Neural progenitor cell (in vitro differentiated cells): Measurements from ENCODE around the gene NUMB. TPM values are rescaled to one million over a fixed set of nuclear protein-coding genes. Genes with fewer than 3 reads are reported as not detected.
"Not testable (repeated sequence)": the region's sequence is repeated elsewhere in the genome, so short reads cannot be mapped to it uniquely, and the experiment has no call there.

Experiments used
- DNase-seq: peaks from one replicate; pipeline ENCODE4 v3.0.0-alpha.2; 2016; ENCODE audit warnings: low spot score
- H2AFZ ChIP-seq: fragments of 200-600 bp; sonication (generic); replicated peaks from 2 replicates; pipeline ENCODE4 v1.6.1; 2016; ENCODE audit warnings: antibody characterized with exemption
- H3F3A ChIP-seq: fragments of 200-600 bp; sonication (generic); 2 replicates; pipeline ENCODE4 v1.6.1; 2016; ENCODE audit warnings: antibody characterized with exemption, low read depth
- H3K27ac ChIP-seq: fragments of 200-600 bp; sonication (generic); 2 replicates; pipeline ENCODE4 v1.5.1; 2016; ENCODE audit warnings: mild to moderate bottlenecking
- H3K27me3 ChIP-seq: fragments of 200-600 bp; sonication (generic); 2 replicates; pipeline ENCODE4 v1.6.1; 2016; ENCODE audit warnings: mild to moderate bottlenecking, moderate library complexity
- H3K36me3 ChIP-seq: fragments of 200-600 bp; sonication (generic); 2 replicates; pipeline ENCODE4 v1.5.1; 2016
- H3K4me1 ChIP-seq: fragments of 200-600 bp; sonication (generic); 2 replicates; pipeline ENCODE4 v1.6.1; 2016; ENCODE audit warnings: mixed run types
- H3K4me2 ChIP-seq: fragments of 200-600 bp; sonication (generic); 2 replicates; pipeline ENCODE4 v1.6.1; 2016
- H3K4me3 ChIP-seq: fragments of 200-600 bp; sonication (generic); 2 replicates; pipeline ENCODE4 v1.5.1; 2016
- H3K79me2 ChIP-seq: fragments of 200-600 bp; sonication (generic); 2 replicates; pipeline ENCODE4 v1.6.1; 2016; ENCODE audit warnings: low read depth
- H3K9ac ChIP-seq: fragments of 200-600 bp; sonication (generic); 2 replicates; pipeline ENCODE4 v1.6.1; 2016
- H3K9me3 ChIP-seq: fragments of 200-600 bp; sonication (generic); 2 replicates; pipeline ENCODE4 v1.5.1; 2016; ENCODE audit warnings: low read depth
- H4K20me1 ChIP-seq: fragments of 200-600 bp; sonication (generic); 2 replicates; pipeline ENCODE4 v1.6.1; 2016; ENCODE audit warnings: low read depth
- H3K27ac Mint-ChIP-seq: 3 replicates; pipeline ENCODE4 v1.8.0; 2021; ENCODE audit warnings: mixed read lengths
- H3K27me3 Mint-ChIP-seq: 2 replicates; pipeline ENCODE4 v1.8.0; 2022; ENCODE audit warnings: low read depth, mild to moderate bottlenecking, inconsistent platforms, moderate library complexity, mixed read lengths; ENCODE audit not compliant: insufficient read depth
- H3K36me3 Mint-ChIP-seq: 3 replicates; pipeline ENCODE4 v1.8.0; 2021; ENCODE audit warnings: mixed read lengths
- H3K4me1 Mint-ChIP-seq: 3 replicates; pipeline ENCODE4 v1.8.0; 2021; ENCODE audit warnings: mixed read lengths
- H3K4me3 Mint-ChIP-seq: 3 replicates; pipeline ENCODE4 v1.8.0; 2021; ENCODE audit warnings: mild to moderate bottlenecking, moderate library complexity, mixed read lengths
- H3K9me3 Mint-ChIP-seq: 3 replicates; pipeline ENCODE4 v1.8.0; 2020; ENCODE audit warnings: mixed read lengths
- EZH2 ChIP-seq: fragments of 200-600 bp; sonication (generic); IDR thresholded peaks from 2 replicates; pipeline ENCODE4 v1.6.1; 2017; ENCODE audit warnings: antibody characterized with exemption, mild to moderate bottlenecking, moderate library complexity
- EZH2phosphoT487 ChIP-seq: fragments of 200-600 bp; sonication (generic); IDR thresholded peaks from 2 replicates; pipeline ENCODE4 v1.6.1; 2017; ENCODE audit warnings: antibody characterized with exemption
- total RNA-seq: library from RNA; depleted of rRNA; stranded (reverse); fragments of >200 nt; gene quantifications from 2 replicates; pipeline ENCODE4 v1.2.3, GENCODE V29; 2015; ENCODE audit warnings: low replicate concordance
- TF ChIP-seq, protein P1 (sequence below): fragments of 200-600 bp; sonication (generic); IDR thresholded peaks from 2 replicates; pipeline ENCODE4 v1.5.1; 2017; ENCODE audit warnings: antibody characterized with exemption, mild to moderate bottlenecking

Gene NUMB
- total RNA-seq, 1 donor from 2014 or later, result 37.2 TPM

DNA sequence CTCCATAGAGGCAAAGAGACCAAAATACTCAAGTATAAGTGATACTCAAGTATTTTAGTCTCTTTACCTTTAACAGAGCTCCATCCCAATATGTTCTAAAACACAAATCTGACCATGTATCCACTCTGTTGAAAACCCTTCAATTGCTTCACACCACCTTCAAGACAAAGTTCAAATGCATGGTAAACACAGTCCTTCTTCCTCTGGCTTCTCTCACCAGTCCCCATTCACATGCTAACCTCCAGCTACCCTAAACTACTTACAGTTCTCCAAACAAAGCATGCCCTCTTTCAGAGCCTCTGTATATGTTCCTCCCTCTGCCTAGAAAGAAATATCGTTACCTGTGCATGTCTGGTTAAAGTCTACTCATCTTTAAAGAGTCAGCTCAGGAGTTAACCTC, 100.2 kb downstream of the NUMB start:
- no peak overlapping the region for H3K4me3 ChIP-seq
- Mint-ChIP-seq H3K4me1 (no peaks in the 10 kb centered on the region), H3K4me3 (no peak overlapping the region), H3K36me3 (peaks cover 2% of the 10 kb centered on the region), H3K27me3 (no peaks in the 10 kb centered on the region), H3K27ac (no peak overlapping the region), H3K9me3 (no peaks in the 10 kb centered on the region)
- no peak for DNase-seq
- no peaks in the 10 kb centered on the region for H3K27me3 ChIP-seq
- no peaks in the 10 kb centered on the region for H3K4me1 ChIP-seq
- H4K20me1 ChIP-seq, result peaks cover 2% of the 10 kb centered on the region
- no peaks in the 10 kb centered on the region for H3F3A ChIP-seq
- H2AFZ ChIP-seq, result no peak overlapping the region
- no peaks in the 10 kb centered on the region for H3K79me2 ChIP-seq
- no peaks in the 10 kb centered on the region for H3K9me3 ChIP-seq
- no peak overlapping the region for H3K9ac ChIP-seq
- H3K4me2 ChIP-seq, result no peak overlapping the region
- H3K36me3 ChIP-seq, result no peaks in the 10 kb centered on the region
- no peak overlapping the region for H3K27ac ChIP-seq
- TF ChIP-seq EZH2phosphoT487 (no peak), EZH2 (no peak)
- TF ChIP-seq, protein P1, sequence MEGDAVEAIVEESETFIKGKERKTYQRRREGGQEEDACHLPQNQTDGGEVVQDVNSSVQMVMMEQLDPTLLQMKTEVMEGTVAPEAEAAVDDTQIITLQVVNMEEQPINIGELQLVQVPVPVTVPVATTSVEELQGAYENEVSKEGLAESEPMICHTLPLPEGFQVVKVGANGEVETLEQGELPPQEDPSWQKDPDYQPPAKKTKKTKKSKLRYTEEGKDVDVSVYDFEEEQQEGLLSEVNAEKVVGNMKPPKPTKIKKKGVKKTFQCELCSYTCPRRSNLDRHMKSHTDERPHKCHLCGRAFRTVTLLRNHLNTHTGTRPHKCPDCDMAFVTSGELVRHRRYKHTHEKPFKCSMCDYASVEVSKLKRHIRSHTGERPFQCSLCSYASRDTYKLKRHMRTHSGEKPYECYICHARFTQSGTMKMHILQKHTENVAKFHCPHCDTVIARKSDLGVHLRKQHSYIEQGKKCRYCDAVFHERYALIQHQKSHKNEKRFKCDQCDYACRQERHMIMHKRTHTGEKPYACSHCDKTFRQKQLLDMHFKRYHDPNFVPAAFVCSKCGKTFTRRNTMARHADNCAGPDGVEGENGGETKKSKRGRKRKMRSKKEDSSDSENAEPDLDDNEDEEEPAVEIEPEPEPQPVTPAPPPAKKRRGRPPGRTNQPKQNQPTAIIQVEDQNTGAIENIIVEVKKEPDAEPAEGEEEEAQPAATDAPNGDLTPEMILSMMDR, result no peak

DNA sequence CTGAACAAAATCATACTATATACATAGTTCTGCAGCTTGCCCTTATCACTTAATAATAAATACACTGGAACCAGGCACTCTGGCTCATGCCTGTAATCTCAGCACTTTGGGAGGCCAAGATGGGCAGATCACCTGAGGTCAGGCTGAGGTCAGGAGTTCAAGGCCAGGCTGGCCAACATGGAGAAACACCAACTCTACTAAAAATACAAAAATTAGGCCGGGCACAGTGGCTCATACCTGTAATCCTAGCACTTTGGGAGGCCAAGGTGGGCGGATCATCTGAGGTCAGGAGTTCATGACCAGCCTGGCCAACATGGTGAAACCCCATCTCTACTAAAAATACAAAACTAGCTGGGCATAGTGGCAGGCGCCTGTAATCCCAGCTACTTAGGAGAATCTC, 109.3 kb downstream of the NUMB start:
- not testable (repeated sequence) for H3K27ac Mint-ChIP-seq, H3K4me2 ChIP-seq, H2AFZ ChIP-seq, H3K27me3 Mint-ChIP-seq, H3K4me1 Mint-ChIP-seq, H3K9ac ChIP-seq, H3K27ac ChIP-seq, H3K9me3 ChIP-seq, H3K4me3 Mint-ChIP-seq, H3K36me3 ChIP-seq, DNase-seq, H3K27me3 ChIP-seq, H4K20me1 ChIP-seq, H3F3A ChIP-seq, H3K4me1 ChIP-seq, H3K4me3 ChIP-seq, H3K79me2 ChIP-seq, H3K9me3 Mint-ChIP-seq, H3K36me3 Mint-ChIP-seq

DNA sequence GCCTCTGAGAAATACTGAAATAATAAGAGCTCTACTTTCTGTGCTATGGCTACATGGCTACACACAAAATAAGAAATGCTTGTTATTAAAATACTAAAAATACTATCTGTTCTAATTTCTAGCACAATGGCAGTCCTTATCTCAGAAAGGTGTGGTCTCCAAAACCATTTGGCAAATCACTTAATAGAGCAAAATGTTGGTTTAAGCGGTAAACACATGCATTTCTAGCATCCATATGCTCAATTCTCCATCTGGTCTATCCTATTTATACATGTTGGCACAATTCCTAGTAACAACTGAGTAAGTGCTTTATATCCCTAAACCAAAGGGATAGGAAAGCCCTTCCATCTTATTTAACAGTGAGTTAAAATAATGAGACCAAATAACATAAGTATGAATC, 114.0 kb downstream of the NUMB start:
- Histone ChIP-seq H3K4me1 (peaks cover 9% of the 10 kb centered on the region), H3K79me2 (no peaks in the 10 kb centered on the region), H3F3A (no peaks in the 10 kb centered on the region), H3K36me3 (no peaks in the 10 kb centered on the region), H3K4me2 (no peak overlapping the region), H2AFZ (no peak overlapping the region), H3K27ac (no peak overlapping the region), H3K9ac (no peak overlapping the region), H3K27me3 (no peaks in the 10 kb centered on the region), H3K9me3 (no peaks in the 10 kb centered on the region), H4K20me1 (peaks cover 12% of the 10 kb centered on the region), H3K4me3 (no peak overlapping the region)
- H3K4me1 Mint-ChIP-seq, result peaks cover 8% of the 10 kb centered on the region
- H3K4me3 Mint-ChIP-seq, result no peak overlapping the region
- H3K9me3 Mint-ChIP-seq, result no peaks in the 10 kb centered on the region
- H3K27me3 Mint-ChIP-seq, result no peaks in the 10 kb centered on the region
- H3K36me3 Mint-ChIP-seq, result no peaks in the 10 kb centered on the region
- H3K27ac Mint-ChIP-seq, result no peak overlapping the region
- DNase-seq, result no peak
- TF ChIP-seq, protein P1, result no peak
- no peak for TF ChIP-seq EZH2phosphoT487
- no peak for TF ChIP-seq EZH2

DNA sequence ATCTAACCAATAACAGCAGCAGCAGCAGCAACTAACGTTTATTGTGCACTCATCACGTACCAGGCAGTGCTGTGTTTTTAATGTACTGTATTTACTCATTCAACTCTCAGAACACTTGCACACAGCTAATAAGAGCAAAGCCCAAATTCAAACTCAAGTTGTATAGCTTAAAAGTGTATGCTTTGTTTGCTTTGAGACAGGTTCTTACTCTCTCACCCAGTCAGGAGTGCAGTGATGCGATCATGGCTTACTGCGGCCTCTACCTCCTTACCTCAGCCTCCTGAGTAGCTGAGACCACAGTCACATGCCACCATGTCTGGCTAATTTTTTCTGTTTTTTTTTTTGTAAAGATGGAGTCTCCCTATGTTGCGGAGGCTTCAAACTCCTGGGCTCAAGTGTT, 115.7 kb downstream of the NUMB start:
- Histone ChIP-seq H3K4me2 (no peak overlapping the region), H3K9ac (no peak overlapping the region), H2AFZ (no peak overlapping the region), H3K4me1 (peaks cover 4% of the 10 kb centered on the region), H3K9me3 (no peaks in the 10 kb centered on the region), H3K79me2 (no peaks in the 10 kb centered on the region), H3K36me3 (no peaks in the 10 kb centered on the region), H3K27me3 (no peaks in the 10 kb centered on the region), H3K4me3 (no peak overlapping the region), H3K27ac (no peak overlapping the region), H4K20me1 (peaks cover 12% of the 10 kb centered on the region), H3F3A (no peaks in the 10 kb centered on the region)
- Mint-ChIP-seq H3K4me3 (no peak overlapping the region), H3K36me3 (no peaks in the 10 kb centered on the region), H3K9me3 (no peaks in the 10 kb centered on the region), H3K4me1 (peaks cover 4% of the 10 kb centered on the region), H3K27ac (no peak overlapping the region), H3K27me3 (no peaks in the 10 kb centered on the region)
- no peak for DNase-seq
- TF ChIP-seq, protein P1, result no peak
- TF ChIP-seq EZH2 (no peak), EZH2phosphoT487 (no peak)
